A549 (cell line): ENCODE measurements around the gene SUV39H2. TPM values are rescaled to one million over a fixed set of nuclear protein-coding genes. Genes with fewer than 3 reads are reported as not detected.

Experiments
- ATAC-seq, 2 experiments: fragments of 200-7000 bp in 1 of 2; fragments of >200 bp in 1 of 2; cut with Nextera tagmentation in 1 of 2; cut with Tn5 transposase in 1 of 2; 3 replicates each; pipeline versions ENCODE4 v1.8.0 to v1.9.1; 2018 to 2020; ENCODE audit warnings: mild to moderate bottlenecking in 1 of 2, moderate library complexity in 1 of 2
- CTCF ChIA-PET: fragments of 300-600 bp; sonication (Branson Sonifier 250); formaldehyde crosslinking; extraction: SDS; loops from one replicate; lab custom pipeline; 2021; ENCODE audit warnings: antibody characterized with exemption, inconsistent platforms; lab: Yijun Ruan, JAX
- POLR2A ChIA-PET: fragments of 350-600 bp; formaldehyde crosslinking; extraction: SDS; loops from one replicate; lab custom pipeline; 2021; ENCODE audit warnings: antibody characterized with exemption, inconsistent platforms; lab: Yijun Ruan, JAX
- DNase-seq, 2 experiments: peaks; one replicate each; pipeline versions ENCODE4 v3.0.0 to v3.0.0-alpha.2; 2011 to 2016; ENCODE audit warnings: low read depth in 1 of 2, low spot score in 1 of 2
- FAIRE-seq: peaks from 2 replicates; lab custom pipeline; 2011; peaks lifted over from hg19 to GRCh38; lab: Jason Lieb, UNC
- H3K27ac ChIP-seq, 2 experiments: fragments of >200 bp; sonication (Bioruptor Twin); formaldehyde crosslinking; 3 replicates each; pipeline ENCODE4 v1.5.1; 2016 to 2017
- H3K4me1 ChIP-seq: fragments of >200 bp; sonication (Bioruptor Twin); formaldehyde crosslinking; 3 replicates; pipeline ENCODE4 v1.6.1; 2016
- H3K4me2 ChIP-seq: fragments of >200 bp; sonication (Bioruptor Twin); formaldehyde crosslinking; 3 replicates; pipeline ENCODE4 v1.6.1; 2016
- H3K4me3 ChIP-seq: fragments of >200 bp; sonication (Bioruptor Twin); formaldehyde crosslinking; 3 replicates; pipeline ENCODE4 v1.5.1; 2016
- H3K9me3 ChIP-seq: fragments of >200 bp; sonication (Bioruptor Twin); formaldehyde crosslinking; 3 replicates; pipeline ENCODE4 v1.6.1; 2016
- BCL3 ChIP-seq: fragments of >200 bp; sonication (Bioruptor Twin); formaldehyde crosslinking; IDR thresholded peaks from 3 replicates; pipeline ENCODE4 v1.6.1; 2016
- CHD4 ChIP-seq: fragments of 200-600 bp; sonication (generic); IDR thresholded peaks from 2 replicates; pipeline ENCODE4 v1.6.1; 2016; ENCODE audit warnings: antibody characterized with exemption, mild to moderate bottlenecking, borderline replicate concordance
- CTCF ChIP-seq: fragments of >200 bp; sonication (Bioruptor Twin); formaldehyde crosslinking; IDR thresholded peaks from 3 replicates; pipeline ENCODE4 v1.5.1; 2016
- ESRRA ChIP-seq: fragments of 150-350 bp; IDR thresholded peaks from 2 replicates; pipeline ENCODE4 v1.6.1; 2014; ENCODE audit warnings: mild to moderate bottlenecking, low read length, borderline replicate concordance
- FOSL2 ChIP-seq, 2 experiments: fragments of 450-650 bp in 1 of 2; fragments of >200 bp in 1 of 2; sonication (Bioruptor Twin) in 1 of 2; formaldehyde crosslinking; IDR thresholded peaks; 2 replicates each; pipeline versions ENCODE4 v1.5.0 to v1.6.1; 2016 to 2020; ENCODE audit warnings: mild to moderate bottlenecking in 1 of 2, moderate library complexity in 1 of 2
- FOXS1 ChIP-seq: fragments of 250-450 bp; sonication (Bioruptor Pico); IDR thresholded peaks from 2 replicates; pipeline ENCODE4 v1.5.0; 2020; ENCODE audit warnings: mild to moderate bottlenecking, moderate library complexity
- HDAC2 ChIP-seq: fragments of 200-600 bp; sonication (generic); IDR thresholded peaks from 2 replicates; pipeline ENCODE4 v1.6.1; 2016
- HES2 ChIP-seq: fragments of >200 bp; sonication (Bioruptor Twin); formaldehyde crosslinking; IDR thresholded peaks from 2 replicates; pipeline ENCODE4 v1.6.1; 2016
- HEYL ChIP-seq: fragments of 250-450 bp; sonication (Bioruptor Pico); IDR thresholded peaks from 2 replicates; pipeline ENCODE4 v1.8.0; 2021; ENCODE audit warnings: mild to moderate bottlenecking, moderate library complexity
- HOXA7 ChIP-seq: fragments of 250-450 bp; sonication (Bioruptor Pico); IDR thresholded peaks from 2 replicates; pipeline ENCODE4 v1.5.0; 2020; ENCODE audit warnings: mild to moderate bottlenecking, moderate library complexity
- KDM1A ChIP-seq: fragments of 200-600 bp; sonication (generic); IDR thresholded peaks from 2 replicates; pipeline ENCODE4 v1.6.1; 2016; ENCODE audit warnings: low read depth, mild to moderate bottlenecking
- MAFK ChIP-seq: fragments of 450-650 bp; IDR thresholded peaks from 2 replicates; pipeline ENCODE4 v1.6.1; 2014; ENCODE audit not compliant: partially characterized antibody
- MYC ChIP-seq: IDR thresholded peaks from 2 replicates; pipeline ENCODE4 v1.6.1; 2012; ENCODE audit warnings: mild to moderate bottlenecking, inconsistent platforms, low read length, improper control_type of control experiment, borderline replicate concordance
- NFE2L2 ChIP-seq: fragments of 150-350 bp; conservative IDR thresholded peaks from 2 replicates; pipeline ENCODE4 v1.6.1; 2014; ENCODE audit warnings: low read length
- PBX3 ChIP-seq: IDR thresholded peaks from 2 replicates; pipeline ENCODE4 v1.6.1; 2012
- REST ChIP-seq: fragments of 200-600 bp; sonication (generic); IDR thresholded peaks from 2 replicates; pipeline ENCODE4 v1.6.1; 2016; ENCODE audit warnings: antibody characterized with exemption, mild to moderate bottlenecking, moderate library complexity
- RFX5 ChIP-seq: fragments of 450-650 bp; IDR thresholded peaks from 2 replicates; pipeline ENCODE4 v1.7.1; 2014; ENCODE audit warnings: antibody characterized with exemption, mild to moderate bottlenecking, moderate library complexity
- SMC3 ChIP-seq: fragments of >200 bp; sonication (Bioruptor Twin); formaldehyde crosslinking; IDR thresholded peaks from 3 replicates; pipeline ENCODE4 v1.6.1; 2018; ENCODE audit warnings: inconsistent platforms
- TFCP2L1 ChIP-seq: fragments of 250-450 bp; sonication (Bioruptor Pico); IDR thresholded peaks from 2 replicates; pipeline ENCODE4 v1.5.0; 2021; ENCODE audit warnings: mild to moderate bottlenecking
- TP53 ChIP-seq: fragments of 250-450 bp; sonication (Bioruptor Pico); IDR thresholded peaks from 2 replicates; pipeline ENCODE4 v1.5.0; 2021; ENCODE audit warnings: mild to moderate bottlenecking, moderate library complexity
- ZC3H11A ChIP-seq: fragments of 450-650 bp; IDR thresholded peaks from 2 replicates; pipeline ENCODE4 v1.6.1; 2014; ENCODE audit warnings: antibody characterized with exemption, mild to moderate bottlenecking
- ZNF302 ChIP-seq: fragments of 250-450 bp; sonication (Bioruptor Pico); IDR thresholded peaks from 2 replicates; pipeline ENCODE4 v1.9.0; 2021; ENCODE audit warnings: inconsistent platforms, mild to moderate bottlenecking, moderate library complexity
- ZSCAN20 ChIP-seq: fragments of 250-450 bp; sonication (Bioruptor Pico); IDR thresholded peaks from 2 replicates; pipeline ENCODE4 v1.8.0; 2022; ENCODE audit warnings: mild to moderate bottlenecking, moderate library complexity
- WGBS: methylation state at CpG from one replicate; pipeline ENCODE4 v1.1.6; 2017; ENCODE audit errors: missing lambda C conversion rate; 5-methylcytosine and 5-hydroxymethylcytosine counted together
- polyA plus RNA-seq, 4 experiments: library from polyadenylated mRNA; depleted of rRNA in 3 of 4; stranded (reverse); fragments of >200 nt; fragmentation: RNase III in 1 of 4; extraction: RNeasy Plus Mini Kit Qiagen cat#74134 plus additional on column Dnase treatment in 1 of 4; gene quantifications; 2 replicates in 3 of 4; 3 replicates in 1 of 4; pipeline ENCODE4 v1.2.3, GENCODE V29; 2011 to 2017

The SUV39H2 gene
- polyA plus RNA-seq, 2 of the 4 experiments (the other 2 are of a cell fraction): 23.2 to 24.0 TPM

GRCh38 chr10:14949291-14949690, 70.6 kb downstream of the SUV39H2 start (continued):
- TF ChIP-seq CTCF: no peak
- no peak for TF ChIP-seq MAFK
- no peak for TF ChIP-seq MYC
- no peak for TF ChIP-seq HEYL (CRISPR knock-in tag)
- no peak for TF ChIP-seq FOSL2 (IDR thresholded peaks at IDR 0.05)
- no peak for TF ChIP-seq FOSL2 (CRISPR knock-in tag; IDR thresholded peaks at IDR 0.05)
- no peak for TF ChIP-seq RFX5
- no peak for TF ChIP-seq SMC3
- no peak for TF ChIP-seq TP53 (CRISPR knock-in tag)
- no peak for TF ChIP-seq HES2
- no peak for TF ChIP-seq PBX3
- no peak for TF ChIP-seq ESRRA
- TF ChIP-seq KDM1A: no peak

- ChIA-PET POLR2A (interaction anchor here (1.0 to 2.4 kb wide), 3 partner anchors 21 to 115 kb away, joined by 3 to 13 read pairs (median 7); partner anchors contain the start of genes CDNF, HSPA14, MSANTD7 and SUV39H2), CTCF (interaction anchor here (0.7 to 2.0 kb wide), 5 partner anchors 19 to 1237 kb away, joined by 3 to 7 read pairs (median 3); no protein-coding TSS in a partner anchor)
- Histone ChIP-seq H3K4me3 (peak overlapping the region; percentile 75), H3K27ac (peak overlapping the region; percentile 84 to 92), H3K4me1 (peaks cover 16% of the 10 kb centered on the region), H3K9me3 (no peaks in the 10 kb centered on the region), H3K4me2 (peak overlapping the region; percentile 88)
- TF ChIP-seq ZSCAN20 (CRISPR knock-in tag) (no peak), BCL3 (no peak), FOXS1 (CRISPR knock-in tag) (no peak), ZC3H11A (no peak), TFCP2L1 (CRISPR knock-in tag) (no peak), MYC (no peak), NFE2L2 (no peak), CHD4 (no peak), REST (no peak), KDM1A (no peak), HDAC2 (no peak), HOXA7 (CRISPR knock-in tag) (no peak), ZNF302 (no peak), PBX3 (no peak), HES2 (no peak), TP53 (CRISPR knock-in tag) (no peak)
- FAIRE-seq (no peak), DNase-seq (no peak), ATAC-seq (no peak)
- 54% methylated on average over 10 of the region's 10 CpGs for WGBS
Observed at GRCh38 chr10:14952851-14953423, 74.3 kb downstream of the SUV39H2 start.
